ENCODE measurements around the gene CFP. TPM values are rescaled to one million over a fixed set of nuclear protein-coding genes. Genes with fewer than 3 reads are reported as not detected.

CFP gene
- total RNA-seq, 1 donor from 2014 or later, result 1.1 TPM

GRCh38 chrX:47664737-47665136, 35.0 kb upstream of the CFP start:
- H3K9ac ChIP-seq (ENCODE audit: low read length), result no peak overlapping the region
- H3K27me3 Mint-ChIP-seq (ENCODE audit: low read depth, unreplicated experiment), result no peaks in the 10 kb centered on the region
- H3K36me3 Mint-ChIP-seq (ENCODE audit: low read depth, unreplicated experiment), result no peaks in the 10 kb centered on the region
- no peaks in the 10 kb centered on the region for H3K9me3 ChIP-seq (ENCODE audit: insufficient read depth, low read depth, low read length)
- H3K36me3 ChIP-seq (ENCODE audit: insufficient read depth, low read length), result no peaks in the 10 kb centered on the region
- no peak overlapping the region for H3K27ac ChIP-seq (ENCODE audit: low read depth, low read length)
- no peak overlapping the region for H2AFZ ChIP-seq (ENCODE audit: low read depth, low read length)
- no peak overlapping the region for H3K4me3 ChIP-seq (ENCODE audit: insufficient read depth, low read depth, low read length)
- H3K27me3 ChIP-seq (ENCODE audit: insufficient read depth, low read length), result no peaks in the 10 kb centered on the region
- no peaks in the 10 kb centered on the region for H4K20me1 ChIP-seq (ENCODE audit: insufficient read depth, low read length)
- TF ChIP-seq CTCF (IDR thresholded peaks at IDR 0.05; ENCODE audit: insufficient read depth, low read depth, low read length), result no peak
- no peak for TF ChIP-seq EZH2 (IDR thresholded peaks at IDR 0.05; ENCODE audit: insufficient read depth, low read length)
- no peak overlapping the region for H3K4me3 Mint-ChIP-seq (ENCODE audit: unreplicated experiment)
- no peaks in the 10 kb centered on the region for H3K4me1 ChIP-seq (ENCODE audit: insufficient read depth, low read length)
- DNase-seq (ENCODE audit: low read depth) (peak; percentile 23), FAIRE-seq (no peak)
- no peaks in the 10 kb centered on the region for H3K79me2 ChIP-seq (ENCODE audit: insufficient read depth, low read length)
- no peak overlapping the region for H3K4me2 ChIP-seq (ENCODE audit: low read length)
- H3K9me3 Mint-ChIP-seq (ENCODE audit: unreplicated experiment), result peaks cover 3% of the 10 kb centered on the region
- H3K27ac Mint-ChIP-seq (ENCODE audit: unreplicated experiment), result peak overlapping the region; percentile 56
- H3K4me1 Mint-ChIP-seq (ENCODE audit: low read depth, unreplicated experiment), result peaks cover 14% of the 10 kb centered on the region

- FAIRE-seq (peak; percentile 86), DNase-seq (ENCODE audit: low read depth) (peak; percentile 85)
- no peaks in the 10 kb centered on the region for H3K4me1 ChIP-seq (ENCODE audit: insufficient read depth, low read length)
- no peaks in the 10 kb centered on the region for H3K27me3 ChIP-seq (ENCODE audit: insufficient read depth, low read length)
- peak overlapping the region; percentile 44 for H3K9ac ChIP-seq (ENCODE audit: low read length)
- H4K20me1 ChIP-seq (ENCODE audit: insufficient read depth, low read length), result no peaks in the 10 kb centered on the region
- Mint-ChIP-seq H3K27me3 (ENCODE audit: low read depth, unreplicated experiment) (no peaks in the 10 kb centered on the region), H3K27ac (ENCODE audit: unreplicated experiment) (peak overlapping the region; percentile 90), H3K36me3 (ENCODE audit: low read depth, unreplicated experiment) (no peaks in the 10 kb centered on the region), H3K4me1 (ENCODE audit: low read depth, unreplicated experiment) (peaks cover 14% of the 10 kb centered on the region), H3K4me3 (ENCODE audit: unreplicated experiment) (no peak overlapping the region), H3K9me3 (ENCODE audit: unreplicated experiment) (peaks cover under 1% of the 10 kb centered on the region)
- peak overlapping the region; percentile 62 for H3K4me2 ChIP-seq (ENCODE audit: low read length)
- H3K79me2 ChIP-seq (ENCODE audit: insufficient read depth, low read length), result peaks cover 9% of the 10 kb centered on the region
- no peak overlapping the region for H2AFZ ChIP-seq (ENCODE audit: low read depth, low read length)
- TF ChIP-seq EZH2 (IDR thresholded peaks at IDR 0.05; ENCODE audit: insufficient read depth, low read length) (no peak), CTCF (IDR thresholded peaks at IDR 0.05; ENCODE audit: insufficient read depth, low read depth, low read length) (no peak)
- no peak overlapping the region for H3K4me3 ChIP-seq (ENCODE audit: insufficient read depth, low read depth, low read length)
- no peaks in the 10 kb centered on the region for H3K36me3 ChIP-seq (ENCODE audit: insufficient read depth, low read length)
- peak overlapping the region; percentile 75 for H3K27ac ChIP-seq (ENCODE audit: low read depth, low read length)
- H3K9me3 ChIP-seq (ENCODE audit: insufficient read depth, low read depth, low read length), result no peaks in the 10 kb centered on the region
Observed at GRCh38 chrX:47662144-47662657, 32.5 kb upstream of the CFP start.

GRCh38 chrX:47661539-47661938, 31.8 kb upstream of the CFP start:
- peaks cover 9% of the 10 kb centered on the region for H3K79me2 ChIP-seq (ENCODE audit: insufficient read depth, low read length)
- peaks cover 14% of the 10 kb centered on the region for H3K4me1 Mint-ChIP-seq (ENCODE audit: low read depth, unreplicated experiment)
- H4K20me1 ChIP-seq (ENCODE audit: insufficient read depth, low read length), result no peaks in the 10 kb centered on the region
- DNase-seq (ENCODE audit: low read depth) (no peak), FAIRE-seq (no peak)
- no peaks in the 10 kb centered on the region for H3K4me1 ChIP-seq (ENCODE audit: insufficient read depth, low read length)
- H3K36me3 Mint-ChIP-seq (ENCODE audit: low read depth, unreplicated experiment), result peaks cover 3% of the 10 kb centered on the region
- TF ChIP-seq CTCF (IDR thresholded peaks at IDR 0.05; ENCODE audit: insufficient read depth, low read depth, low read length) (no peak), EZH2 (IDR thresholded peaks at IDR 0.05; ENCODE audit: insufficient read depth, low read length) (no peak)
- no peaks in the 10 kb centered on the region for H3K27me3 ChIP-seq (ENCODE audit: insufficient read depth, low read length)
- H2AFZ ChIP-seq (ENCODE audit: low read depth, low read length), result no peak overlapping the region
- H3K4me2 ChIP-seq (ENCODE audit: low read length), result no peak overlapping the region
- H3K9me3 Mint-ChIP-seq (ENCODE audit: unreplicated experiment), result no peaks in the 10 kb centered on the region
- H3K27me3 Mint-ChIP-seq (ENCODE audit: low read depth, unreplicated experiment), result no peaks in the 10 kb centered on the region
- H3K4me3 Mint-ChIP-seq (ENCODE audit: unreplicated experiment), result no peak overlapping the region
- peak overlapping the region; percentile 90 for H3K27ac Mint-ChIP-seq (ENCODE audit: unreplicated experiment)
- H3K9me3 ChIP-seq (ENCODE audit: insufficient read depth, low read depth, low read length), result no peaks in the 10 kb centered on the region
- H3K9ac ChIP-seq (ENCODE audit: low read length), result no peak overlapping the region
- peaks cover 5% of the 10 kb centered on the region for H3K36me3 ChIP-seq (ENCODE audit: insufficient read depth, low read length)
- H3K4me3 ChIP-seq (ENCODE audit: insufficient read depth, low read depth, low read length), result no peak overlapping the region
- peak overlapping the region; percentile 75 for H3K27ac ChIP-seq (ENCODE audit: low read depth, low read length)
